Smooth muscle cell of the brain vasculature (primary cell): Measurements from ENCODE around the gene OLFML3.

Source experiments
- DNase-seq: peaks from one replicate; pipeline ENCODE4 v3.0.0-alpha.2; 2012; ENCODE audit warnings: low read depth, low spot score

Gene OLFML3

DNA sequence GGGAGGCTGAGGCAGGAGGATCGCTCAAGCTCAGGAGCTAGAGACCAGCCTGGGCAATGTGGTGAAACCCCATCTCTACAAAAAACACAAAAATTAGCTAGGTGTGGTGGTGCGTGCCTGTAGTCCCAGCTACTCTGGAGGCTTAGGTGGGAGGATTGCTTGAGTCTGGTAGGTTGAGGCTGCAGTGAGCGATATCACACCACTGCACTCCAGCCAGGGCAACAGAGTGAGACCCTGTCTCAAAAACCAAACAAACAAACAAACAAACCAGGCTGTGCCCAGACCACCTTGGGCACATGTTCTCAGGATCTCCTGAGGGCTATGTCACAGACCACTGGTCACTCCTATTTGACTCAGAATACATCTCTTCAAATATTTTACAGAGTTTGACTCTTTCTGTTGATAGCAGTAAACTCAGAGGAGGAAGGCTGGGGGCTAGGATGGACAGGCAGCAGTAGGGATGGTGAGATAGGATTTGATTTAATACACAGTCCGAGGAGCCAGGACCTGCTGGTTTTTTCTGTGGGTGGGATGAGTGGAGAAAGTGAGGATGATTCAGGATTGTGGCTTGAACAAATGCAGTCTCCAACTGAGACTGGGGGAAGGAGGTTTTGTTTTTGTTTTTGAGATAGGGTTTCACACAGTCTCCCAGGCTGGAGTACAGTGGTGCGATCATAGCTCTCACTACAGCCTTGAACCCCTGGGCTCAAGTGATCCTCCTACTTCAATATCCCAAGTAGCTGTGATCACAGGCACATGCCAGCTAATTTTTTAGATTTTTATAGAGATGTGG lies 46.5 kb downstream of the OLFML3 start:
- DNase-seq: peak; percentile 69

DNA sequence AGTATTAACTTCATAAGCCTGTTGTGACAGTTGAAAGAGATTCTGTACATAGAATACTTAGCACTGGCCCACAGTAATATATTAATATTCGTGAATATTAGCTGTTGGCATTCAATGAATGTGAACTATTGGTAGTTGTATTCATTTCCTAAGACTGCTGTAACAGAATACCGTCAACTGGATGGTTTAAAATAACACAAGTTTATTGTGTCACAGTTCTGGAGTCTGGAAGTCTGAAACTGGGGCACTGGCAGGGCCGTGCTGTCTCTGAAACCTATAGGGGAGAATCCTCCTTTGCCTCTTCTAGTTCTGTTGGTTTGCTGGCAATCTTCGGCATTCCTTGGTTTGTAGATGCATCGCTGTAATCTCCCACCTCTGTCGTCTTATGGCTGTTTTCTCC lies 47.5 kb downstream of the OLFML3 start:
- no peak for DNase-seq
